Lower leg skin (tissue), 3 donors: ENCODE results near the gene DMD.

ENCODE experiments used
- CTCF ChIP-seq, 3 donors: fragments of 450-650 bp; IDR thresholded peaks; one replicate each; pipeline ENCODE4 v1.5.1; 2016; ENCODE audit warnings: antibody characterized with exemption in 3 of 3, mild to moderate bottlenecking in 3 of 3, moderate library complexity in 2 of 3
- POLR2A ChIP-seq, 2 donors: fragments of 450-650 bp; IDR thresholded peaks; one replicate each; pipeline ENCODE4 v1.6.1; 2016 to 2017; ENCODE audit warnings: antibody characterized with exemption in 2 of 2, mild to moderate bottlenecking in 1 of 2, moderate library complexity in 1 of 2

- TF ChIP-seq POLR2A (IDR thresholded peaks at IDR 0.05): no peak
- no peak for TF ChIP-seq CTCF (IDR thresholded peaks at IDR 0.05)
Observed at GRCh38 chrX:32170481-32170880, 1040.9 kb downstream of the DMD start.
